ENCODE data around the gene PANK2.

DNA sequence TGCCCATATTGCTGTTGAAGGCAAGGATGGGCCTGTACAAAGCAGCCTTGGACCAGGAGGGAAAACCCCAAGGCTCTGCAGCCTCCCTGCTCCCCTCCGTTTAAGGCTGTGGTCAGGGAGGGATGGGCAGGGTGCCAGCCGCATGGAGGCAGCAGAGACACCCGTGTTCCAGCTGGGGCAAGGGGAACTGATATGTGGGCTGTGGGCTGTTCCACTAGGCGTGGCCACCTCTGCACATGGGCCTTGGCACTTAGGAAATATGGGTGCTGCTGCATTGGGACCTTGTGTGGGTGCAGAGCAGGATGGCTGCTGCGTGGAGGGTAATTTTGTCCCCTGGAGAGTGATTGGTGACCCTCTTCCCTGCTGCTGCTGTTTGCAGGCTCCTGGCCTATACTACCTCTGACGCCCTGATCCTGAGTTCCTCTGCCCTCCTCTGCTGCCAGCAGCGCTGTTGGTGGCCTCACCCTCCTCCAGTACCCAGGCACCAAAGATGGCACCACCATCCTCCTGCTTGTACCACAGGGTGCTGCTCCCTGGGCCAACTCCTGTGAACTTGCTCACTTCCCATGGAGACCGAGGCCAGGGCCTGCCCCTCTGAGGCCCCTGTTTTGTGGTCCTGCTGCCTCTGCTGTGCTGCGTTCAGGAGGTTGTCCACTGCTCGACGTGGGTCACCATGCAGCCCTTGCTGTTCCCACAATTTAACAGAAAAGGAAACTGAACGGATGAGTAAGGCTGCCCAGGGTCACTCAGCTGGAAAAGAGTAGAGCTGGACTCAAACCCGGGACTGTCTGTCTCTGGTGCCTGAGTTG, 35.3 kb downstream of the PANK2 start:
- TF ChIP-seq, protein P1, sequence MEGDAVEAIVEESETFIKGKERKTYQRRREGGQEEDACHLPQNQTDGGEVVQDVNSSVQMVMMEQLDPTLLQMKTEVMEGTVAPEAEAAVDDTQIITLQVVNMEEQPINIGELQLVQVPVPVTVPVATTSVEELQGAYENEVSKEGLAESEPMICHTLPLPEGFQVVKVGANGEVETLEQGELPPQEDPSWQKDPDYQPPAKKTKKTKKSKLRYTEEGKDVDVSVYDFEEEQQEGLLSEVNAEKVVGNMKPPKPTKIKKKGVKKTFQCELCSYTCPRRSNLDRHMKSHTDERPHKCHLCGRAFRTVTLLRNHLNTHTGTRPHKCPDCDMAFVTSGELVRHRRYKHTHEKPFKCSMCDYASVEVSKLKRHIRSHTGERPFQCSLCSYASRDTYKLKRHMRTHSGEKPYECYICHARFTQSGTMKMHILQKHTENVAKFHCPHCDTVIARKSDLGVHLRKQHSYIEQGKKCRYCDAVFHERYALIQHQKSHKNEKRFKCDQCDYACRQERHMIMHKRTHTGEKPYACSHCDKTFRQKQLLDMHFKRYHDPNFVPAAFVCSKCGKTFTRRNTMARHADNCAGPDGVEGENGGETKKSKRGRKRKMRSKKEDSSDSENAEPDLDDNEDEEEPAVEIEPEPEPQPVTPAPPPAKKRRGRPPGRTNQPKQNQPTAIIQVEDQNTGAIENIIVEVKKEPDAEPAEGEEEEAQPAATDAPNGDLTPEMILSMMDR (optimal IDR thresholded peaks at IDR 0.05 in 1 of 3, IDR thresholded peaks at IDR 0.05 in 1 of 3, conservative IDR thresholded peaks at IDR 0.05 in 1 of 3; ENCODE audit: extremely low read depth in 1 of 3, insufficient read depth in 2 of 3, low read length in 3 of 3), result no peak
- no peak for TF ChIP-seq EZH2 (IDR thresholded peaks at IDR 0.05; ENCODE audit: low read length)

All from keratinocyte (primary cell).